ENCODE data around the gene UBB. TPM values are rescaled to one million over a fixed set of nuclear protein-coding genes. Genes with fewer than 3 reads are reported as not detected.

Gene UBB
- total RNA-seq, 3 donors from 2014 or later: 735 to 835 (median 828) TPM

- Histone ChIP-seq H3K27ac (peak within 1 kb of the TSS; percentile 66 to 87), H3K36me3 (no peaks in the 10 kb centered on the region), H3K4me3 (peak within 1 kb of the TSS; percentile 48 to 64 (median 56)), H3K27me3 (no peaks in the 10 kb centered on the region), H3K9me3 (no peaks in the 10 kb centered on the region), H3K4me1 (no peaks in the 10 kb centered on the region)
- DNase-seq (ENCODE audit: low spot score in 2 of 2): no peak
- intact Hi-C loops (cut with DNase I; ENCODE audit: low total_unique reads): no loop called here
- no peak for TF ChIP-seq POLR2A (IDR thresholded peaks at IDR 0.05)
- TF ChIP-seq POLR2AphosphoS5 (IDR thresholded peaks at IDR 0.05): no peak
- TF ChIP-seq CTCF (IDR thresholded peaks at IDR 0.05): no peak
Measured at GRCh38 chr17:16415031-16415924, 34.4 kb downstream of the UBB start, which contains the start of gene TRPV2. TRPV2 (plus strand) TSS chr17:16415571; CDS start chr17:16417669, 2,098 bp downstream.

- no peak for TF ChIP-seq POLR2A (IDR thresholded peaks at IDR 0.05)
- no peak for TF ChIP-seq POLR2AphosphoS5 (IDR thresholded peaks at IDR 0.05)
- no peak for TF ChIP-seq CTCF (IDR thresholded peaks at IDR 0.05)
- peak overlapping the region in 1 of 2 donors; percentile 82 for H3K27ac ChIP-seq
- intact Hi-C loops (cut with DNase I; ENCODE audit: low total_unique reads): no loop called here
- no peak for DNase-seq (ENCODE audit: low spot score in 2 of 2)
- no peaks in the 10 kb centered on the region for H3K27me3 ChIP-seq
- no peaks in the 10 kb centered on the region for H3K4me1 ChIP-seq
- no peaks in the 10 kb centered on the region for H3K9me3 ChIP-seq
- no peaks in the 10 kb centered on the region for H3K36me3 ChIP-seq
- H3K4me3 ChIP-seq: no peak overlapping the region
Measured at GRCh38 chr17:16417399-16417798, 36.5 kb downstream of the UBB start.

GRCh38 chr17:16417896-16418684 is 37.2 kb downstream of the UBB start:
- no peaks in the 10 kb centered on the region for H3K36me3 ChIP-seq
- H3K27me3 ChIP-seq: no peaks in the 10 kb centered on the region
- H3K27ac ChIP-seq: peak overlapping the region; percentile 57 to 82
- intact Hi-C loops (cut with DNase I; ENCODE audit: low total_unique reads): no loop called here
- no peak for DNase-seq (ENCODE audit: low spot score in 2 of 2)
- H3K9me3 ChIP-seq: no peaks in the 10 kb centered on the region
- no peak overlapping the region for H3K4me3 ChIP-seq
- TF ChIP-seq POLR2AphosphoS5 (IDR thresholded peaks at IDR 0.05) (no peak), POLR2A (IDR thresholded peaks at IDR 0.05) (no peak), CTCF (IDR thresholded peaks at IDR 0.05) (no peak)
- H3K4me1 ChIP-seq: no peaks in the 10 kb centered on the region

- H3K36me3 ChIP-seq: no peaks in the 10 kb centered on the region
- H3K27me3 ChIP-seq: no peaks in the 10 kb centered on the region
- no peaks in the 10 kb centered on the region for H3K4me1 ChIP-seq
- H3K9me3 ChIP-seq: no peaks in the 10 kb centered on the region
- intact Hi-C loops (cut with DNase I; ENCODE audit: low total_unique reads): no loop called here
- no peak overlapping the region for H3K4me3 ChIP-seq
- H3K27ac ChIP-seq: peak overlapping the region; percentile 57 to 82
- DNase-seq (ENCODE audit: low spot score in 2 of 2): no peak
- TF ChIP-seq POLR2AphosphoS5 (IDR thresholded peaks at IDR 0.05) (no peak), POLR2A (IDR thresholded peaks at IDR 0.05) (no peak), CTCF (IDR thresholded peaks at IDR 0.05) (no peak)
Measured at GRCh38 chr17:16418685-16419068, 37.8 kb downstream of the UBB start.
